K562 (cell line): Measurements from ENCODE around the gene ZBED4. TPM values are rescaled to one million over a fixed set of nuclear protein-coding genes. Genes with fewer than 3 reads are reported as not detected.

Experiments used
- ATAC-seq: fragments of 200-7000 bp; cut with Tn5 transposase; 3 replicates; pipeline ENCODE4 v1.9.1; 2020; ENCODE audit warnings: moderate library complexity
- BruUV-seq: library from RNA; stranded (reverse); fragments of 400-500 nt; replicated peaks from 2 replicates; lab custom pipeline; 2021; lab: Mats Ljungman, UMichigan
- CTCF ChIA-PET: fragments of 300-600 bp; formaldehyde crosslinking; extraction: SDS; loops from one replicate; lab custom pipeline; 2021; ENCODE audit warnings: low intra/inter-chr PET ratio; lab: Yijun Ruan, JAX
- POLR2A ChIA-PET: fragments of 300-600, 350-650 bp; sonication (Branson Sonifier 250); formaldehyde crosslinking; extraction: SDS; loops from one replicate; lab custom pipeline; 2021; ENCODE audit warnings: antibody characterized with exemption, inconsistent platforms; lab: Yijun Ruan, JAX
- DNase-seq, 4 experiments: peaks; one replicate each; pipeline versions ENCODE4 v3.0.0 to v3.0.0-alpha.2; 2011 to 2018; ENCODE audit warnings: low spot score in 3 of 4, mixed read lengths in 3 of 4; ENCODE audit errors: extremely low read depth in 1 of 4
- FAIRE-seq: peaks from 2 replicates; lab custom pipeline; 2011; peaks lifted over from hg19 to GRCh38; lab: Jason Lieb, UNC
- H2AFZ ChIP-seq: 2 replicates; pipeline ENCODE4 v1.6.0; 2011; ENCODE audit warnings: low read depth, low read length, control low read depth, inconsistent platforms
- H3K27ac ChIP-seq: fragments of 200-600 bp; 3 replicates; pipeline ENCODE4 v1.8.0; 2011; ENCODE audit warnings: low read depth, mild to moderate bottlenecking, control low read depth, inconsistent platforms, low read length, moderate library complexity, mixed read lengths; ENCODE audit errors: extremely low read depth
- H3K27me3 ChIP-seq, 2 experiments: fragments of 300-600 bp in 1 of 2; 2 replicates in 1 of 2; 3 replicates in 1 of 2; pipeline versions ENCODE4 v1.6.0 to v1.8.0; 2011; ENCODE audit warnings: inconsistent platforms in 2 of 2, low read length in 2 of 2, mild to moderate bottlenecking in 1 of 2, mixed read lengths in 1 of 2, moderate library complexity in 1 of 2; ENCODE audit not compliant: control insufficient read depth in 2 of 2, insufficient read depth in 2 of 2
- H3K36me3 ChIP-seq: fragments of 300-600 bp; 3 replicates; pipeline ENCODE4 v1.8.0; 2011; ENCODE audit warnings: mild to moderate bottlenecking, low read length, inconsistent platforms; ENCODE audit not compliant: control insufficient read depth, insufficient read depth
- H3K4me1 ChIP-seq, 2 experiments: fragments of 200-600 bp in 1 of 2; replicated peaks in 1 of 2; 2 replicates in 1 of 2; 3 replicates in 1 of 2; pipeline versions ENCODE4 v1.5.1 to v1.8.0; 2011; ENCODE audit warnings: inconsistent platforms in 2 of 2, low read length in 2 of 2, mild to moderate bottlenecking in 1 of 2, mixed read lengths in 1 of 2, moderate library complexity in 1 of 2; ENCODE audit not compliant: control insufficient read depth in 2 of 2, insufficient read depth in 2 of 2
- H3K4me2 ChIP-seq: 2 replicates; pipeline ENCODE4 v1.6.1; 2011; ENCODE audit warnings: low read length, control low read depth, inconsistent platforms, mixed read lengths; ENCODE audit not compliant: insufficient read depth
- H3K4me3 ChIP-seq: fragments of 200-600 bp; sonication (generic), shearing (Covaris generic); 2 replicates; pipeline ENCODE4 v1.5.1; 2016; ENCODE audit warnings: control low read depth, inconsistent platforms
- H3K79me2 ChIP-seq: fragments of 200-600 bp; 3 replicates; pipeline ENCODE4 v1.8.0; 2011; ENCODE audit warnings: low read length, inconsistent platforms; ENCODE audit not compliant: control insufficient read depth, insufficient read depth
- H3K9ac ChIP-seq, 2 experiments: 2 replicates each; pipeline versions ENCODE4 v1.6.0 to v1.6.1; 2011; ENCODE audit warnings: low read depth in 2 of 2, low read length in 2 of 2, control low read depth in 1 of 2, inconsistent platforms in 1 of 2, mild to moderate bottlenecking in 1 of 2, mixed read lengths in 1 of 2; ENCODE audit not compliant: insufficient read depth in 1 of 2
- H3K9me1 ChIP-seq: one replicate; pipeline ENCODE4 v1.6.0; 2011; ENCODE audit warnings: inconsistent platforms, mild to moderate bottlenecking, low read length, moderate library complexity; ENCODE audit not compliant: control insufficient read depth, insufficient read depth
- H3K9me3 ChIP-seq: replicated peaks from 2 replicates; pipeline ENCODE4 v1.5.1; 2011; ENCODE audit warnings: low read depth, low read length, inconsistent platforms; ENCODE audit not compliant: control insufficient read depth, insufficient read depth
- H4K20me1 ChIP-seq: replicated peaks from 2 replicates; pipeline ENCODE4 v1.6.1; 2011; ENCODE audit warnings: low read length, inconsistent platforms, mixed read lengths; ENCODE audit not compliant: control insufficient read depth, insufficient read depth
- ELF1 ChIP-seq: fragments of 200-800 bp; sonication (Bioruptor generic); IDR thresholded peaks from 2 replicates; pipeline ENCODE4 v1.6.1; 2016; ENCODE audit warnings: missing genetic modification characterization, missing compliant biosample characterization
- EP400 ChIP-seq: fragments of 450-650 bp; IDR thresholded peaks from 2 replicates; pipeline ENCODE4 v1.6.1; 2017; ENCODE audit warnings: antibody characterized with exemption, mild to moderate bottlenecking, moderate library complexity
- HMG20B ChIP-seq: fragments of 250-450 bp; sonication (Bioruptor Pico); IDR thresholded peaks from 2 replicates; pipeline ENCODE4 v1.5.0; 2021; ENCODE audit warnings: mild to moderate bottlenecking
- NCOA6 ChIP-seq: fragments of 450-650 bp; IDR thresholded peaks from 2 replicates; pipeline ENCODE4 v1.6.1; 2017; ENCODE audit warnings: mild to moderate bottlenecking
- ZNF24 ChIP-seq: fragments of 450-650 bp; IDR thresholded peaks from 2 replicates; pipeline ENCODE4 v1.6.1; 2016
- ZNF384 ChIP-seq: IDR thresholded peaks from 2 replicates; pipeline ENCODE4 v1.6.1; 2012; ENCODE audit warnings: low read depth, low read length, improper control_type of control experiment
- WGBS: fragments of 100-300 bp; shearing (Covaris generic); methylation state at CpG from one replicate; pipeline ENCODE4 v1.1.6; 2016; ENCODE audit warnings: low coverage, mixed read lengths; ENCODE audit not compliant: insufficient coverage; ENCODE audit errors: missing lambda C conversion rate; 5-methylcytosine and 5-hydroxymethylcytosine counted together
- in situ Hi-C: fragments of 300-500 bp; cut with MboI; formaldehyde crosslinking; loops from 4 replicates; pipeline ENCODE4 v1.15.0; 2018; ENCODE audit warnings: inconsistent platforms, mixed read lengths
- intact Hi-C: fragments of 100-400 bp; cut with micrococcal nuclease; formaldehyde crosslinking; loops from 2 replicates; pipeline ENCODE4 v1.14.2; 2022
- polyA plus RNA-seq, 8 experiments: library from polyadenylated mRNA; depleted of rRNA in 4 of 8; stranded (reverse) in 5 of 8; unstranded in 3 of 8; fragments of >200 nt; fragmentation: Nextera tagmentation in 2 of 8; fragmentation: Illumina TruSeq in 1 of 8; extraction: Ambion mirVana in 2 of 8; extraction: Trizol in 1 of 8; gene quantifications; 2 replicates each; pipeline versions ENCODE4 v1.2.1 to v1.2.3, GENCODE V29; 2011 to 2014; ENCODE audit warnings: inconsistent platforms in 1 of 8, missing spikeins in 1 of 8
- total RNA-seq, 7 experiments: library from RNA; depleted of rRNA in 6 of 7; stranded (reverse); fragments of >200 nt in 6 of 7; fragmentation: Illumina TruSeq in 2 of 7; extraction: Trizol in 2 of 7; gene quantifications; 2 replicates each; pipeline versions ENCODE4 v1.2.1 to v1.2.3, GENCODE V29; 2011 to 2021; ENCODE audit warnings: low replicate concordance in 1 of 7
- TF ChIP-seq, protein P1 (sequence below), 2 experiments: fragments of 450-650 bp; formaldehyde crosslinking in 1 of 2; IDR thresholded peaks; 2 replicates each; pipeline versions ENCODE4 v1.4.0 to v1.6.1; 2014 to 2020; ENCODE audit warnings: mild to moderate bottlenecking in 2 of 2, borderline replicate concordance in 1 of 2, low read depth in 1 of 2
- TF ChIP-seq, protein P2 (sequence below): sonication (generic); formaldehyde crosslinking; IDR thresholded peaks from 2 replicates; pipeline ENCODE4 v1.9.0; 2022; ENCODE audit warnings: mild to moderate bottlenecking, missing genetic modification reagents
- TF ChIP-seq, protein P3 (sequence below): fragments of 450-650 bp; IDR thresholded peaks from 2 replicates; pipeline ENCODE4 v1.6.1; 2014; ENCODE audit warnings: low read depth, mild to moderate bottlenecking, moderate library complexity, borderline replicate concordance
- TF ChIP-seq, protein P4 (sequence below): fragments of 250-450 bp; sonication (Bioruptor Pico); IDR thresholded peaks from 2 replicates; pipeline ENCODE4 v1.8.0; 2021; ENCODE audit warnings: moderate library complexity, mild to moderate bottlenecking, inconsistent platforms

The ZBED4 gene
- total and polyA plus RNA-seq, 9 of the 15 experiments (the other 6 are each of a cell fraction or from before 2014, with no cell fraction given) = 1.5 to 16.8 (median 7.4) TPM

DNA sequence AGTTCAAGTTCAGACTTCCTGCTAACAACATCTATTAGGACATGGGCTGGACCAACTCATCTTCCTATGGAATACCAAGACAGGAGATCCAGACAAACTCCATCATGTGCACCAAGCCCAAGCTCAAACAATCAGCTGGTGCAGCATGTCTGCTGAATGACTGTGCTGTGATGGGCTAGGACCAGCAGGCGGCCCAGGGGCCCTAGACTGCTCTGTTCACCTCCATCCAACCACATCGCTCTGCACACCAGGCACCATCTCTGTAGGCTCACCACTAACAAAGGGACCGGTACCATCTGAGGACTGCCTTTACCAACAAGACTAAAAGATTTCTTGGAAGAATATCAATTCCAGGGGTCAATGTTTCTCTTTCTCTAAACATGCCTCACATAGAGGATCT lies 36.3 kb upstream of the ZBED4 start:
- 88% methylated on average over 2 of the region's 3 CpGs for WGBS
- CTCF ChIA-PET = no interaction called here
- BruUV-seq = no TSS peak
- Histone ChIP-seq H3K79me2 (peaks cover 83% of the 10 kb centered on the region), H3K4me2 (no peak overlapping the region), H3K4me1 (peaks cover 0 to 14% of the 10 kb centered on the region in 2 experiments; a peak in 2 of 5 replicates), H3K4me3 (no peak overlapping the region), H3K36me3 (peaks cover 50% of the 10 kb centered on the region; the same call in 2 of the 3 replicates), H3K9me1 (peaks cover 4% of the 10 kb centered on the region), H4K20me1 (peaks cover 4% of the 10 kb centered on the region; the same call in 1 of the 2 replicates), H3K27ac (no peak overlapping the region), H3K9ac (no peak overlapping the region), H3K27me3 (no peaks in the 10 kb centered on the region), H3K9me3 (no peaks in the 10 kb centered on the region), H2AFZ (no peak overlapping the region)
- in situ Hi-C loops = no loop called here
- ATAC-seq (peak; percentile 46; the same call in 1 of the 3 replicates), DNase-seq (no peak), FAIRE-seq (no peak)
- POLR2A ChIA-PET = interaction anchor here (0.6 to 2.5 kb wide), 3 partner anchors 9 to 19 kb away, joined by 3 to 10 read pairs (median 3); no protein-coding TSS in a partner anchor
- intact Hi-C loops = no loop called here
- TF ChIP-seq ELF1 (tag) = no peak
- TF ChIP-seq, protein P1, sequence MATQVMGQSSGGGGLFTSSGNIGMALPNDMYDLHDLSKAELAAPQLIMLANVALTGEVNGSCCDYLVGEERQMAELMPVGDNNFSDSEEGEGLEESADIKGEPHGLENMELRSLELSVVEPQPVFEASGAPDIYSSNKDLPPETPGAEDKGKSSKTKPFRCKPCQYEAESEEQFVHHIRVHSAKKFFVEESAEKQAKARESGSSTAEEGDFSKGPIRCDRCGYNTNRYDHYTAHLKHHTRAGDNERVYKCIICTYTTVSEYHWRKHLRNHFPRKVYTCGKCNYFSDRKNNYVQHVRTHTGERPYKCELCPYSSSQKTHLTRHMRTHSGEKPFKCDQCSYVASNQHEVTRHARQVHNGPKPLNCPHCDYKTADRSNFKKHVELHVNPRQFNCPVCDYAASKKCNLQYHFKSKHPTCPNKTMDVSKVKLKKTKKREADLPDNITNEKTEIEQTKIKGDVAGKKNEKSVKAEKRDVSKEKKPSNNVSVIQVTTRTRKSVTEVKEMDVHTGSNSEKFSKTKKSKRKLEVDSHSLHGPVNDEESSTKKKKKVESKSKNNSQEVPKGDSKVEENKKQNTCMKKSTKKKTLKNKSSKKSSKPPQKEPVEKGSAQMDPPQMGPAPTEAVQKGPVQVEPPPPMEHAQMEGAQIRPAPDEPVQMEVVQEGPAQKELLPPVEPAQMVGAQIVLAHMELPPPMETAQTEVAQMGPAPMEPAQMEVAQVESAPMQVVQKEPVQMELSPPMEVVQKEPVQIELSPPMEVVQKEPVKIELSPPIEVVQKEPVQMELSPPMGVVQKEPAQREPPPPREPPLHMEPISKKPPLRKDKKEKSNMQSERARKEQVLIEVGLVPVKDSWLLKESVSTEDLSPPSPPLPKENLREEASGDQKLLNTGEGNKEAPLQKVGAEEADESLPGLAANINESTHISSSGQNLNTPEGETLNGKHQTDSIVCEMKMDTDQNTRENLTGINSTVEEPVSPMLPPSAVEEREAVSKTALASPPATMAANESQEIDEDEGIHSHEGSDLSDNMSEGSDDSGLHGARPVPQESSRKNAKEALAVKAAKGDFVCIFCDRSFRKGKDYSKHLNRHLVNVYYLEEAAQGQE (IDR thresholded peaks at IDR 0.05; ENCODE audit: borderline replicate concordance) = no peak
- TF ChIP-seq, protein P1 (CRISPR knock-in tag; IDR thresholded peaks at IDR 0.05; ENCODE audit: low read depth) = no peak
- TF ChIP-seq, protein P2, sequence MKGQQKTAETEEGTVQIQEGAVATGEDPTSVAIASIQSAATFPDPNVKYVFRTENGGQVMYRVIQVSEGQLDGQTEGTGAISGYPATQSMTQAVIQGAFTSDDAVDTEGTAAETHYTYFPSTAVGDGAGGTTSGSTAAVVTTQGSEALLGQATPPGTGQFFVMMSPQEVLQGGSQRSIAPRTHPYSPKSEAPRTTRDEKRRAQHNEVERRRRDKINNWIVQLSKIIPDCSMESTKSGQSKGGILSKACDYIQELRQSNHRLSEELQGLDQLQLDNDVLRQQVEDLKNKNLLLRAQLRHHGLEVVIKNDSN (CRISPR knock-in tag) = no peak
- TF ChIP-seq HMG20B (CRISPR knock-in tag) = no peak
- TF ChIP-seq, protein P3, sequence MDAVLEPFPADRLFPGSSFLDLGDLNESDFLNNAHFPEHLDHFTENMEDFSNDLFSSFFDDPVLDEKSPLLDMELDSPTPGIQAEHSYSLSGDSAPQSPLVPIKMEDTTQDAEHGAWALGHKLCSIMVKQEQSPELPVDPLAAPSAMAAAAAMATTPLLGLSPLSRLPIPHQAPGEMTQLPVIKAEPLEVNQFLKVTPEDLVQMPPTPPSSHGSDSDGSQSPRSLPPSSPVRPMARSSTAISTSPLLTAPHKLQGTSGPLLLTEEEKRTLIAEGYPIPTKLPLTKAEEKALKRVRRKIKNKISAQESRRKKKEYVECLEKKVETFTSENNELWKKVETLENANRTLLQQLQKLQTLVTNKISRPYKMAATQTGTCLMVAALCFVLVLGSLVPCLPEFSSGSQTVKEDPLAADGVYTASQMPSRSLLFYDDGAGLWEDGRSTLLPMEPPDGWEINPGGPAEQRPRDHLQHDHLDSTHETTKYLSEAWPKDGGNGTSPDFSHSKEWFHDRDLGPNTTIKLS = no peak
- no peak for TF ChIP-seq ZNF24
- TF ChIP-seq, protein P4, sequence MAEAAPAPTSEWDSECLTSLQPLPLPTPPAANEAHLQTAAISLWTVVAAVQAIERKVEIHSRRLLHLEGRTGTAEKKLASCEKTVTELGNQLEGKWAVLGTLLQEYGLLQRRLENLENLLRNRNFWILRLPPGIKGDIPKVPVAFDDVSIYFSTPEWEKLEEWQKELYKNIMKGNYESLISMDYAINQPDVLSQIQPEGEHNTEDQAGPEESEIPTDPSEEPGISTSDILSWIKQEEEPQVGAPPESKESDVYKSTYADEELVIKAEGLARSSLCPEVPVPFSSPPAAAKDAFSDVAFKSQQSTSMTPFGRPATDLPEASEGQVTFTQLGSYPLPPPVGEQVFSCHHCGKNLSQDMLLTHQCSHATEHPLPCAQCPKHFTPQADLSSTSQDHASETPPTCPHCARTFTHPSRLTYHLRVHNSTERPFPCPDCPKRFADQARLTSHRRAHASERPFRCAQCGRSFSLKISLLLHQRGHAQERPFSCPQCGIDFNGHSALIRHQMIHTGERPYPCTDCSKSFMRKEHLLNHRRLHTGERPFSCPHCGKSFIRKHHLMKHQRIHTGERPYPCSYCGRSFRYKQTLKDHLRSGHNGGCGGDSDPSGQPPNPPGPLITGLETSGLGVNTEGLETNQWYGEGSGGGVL = no peak
- no peak for TF ChIP-seq ZNF384
- no peak for TF ChIP-seq EP400
- no peak for TF ChIP-seq NCOA6
